HepG2 (cell line): ENCODE results near the gene ING5.

Source experiments
- BCL6 ChIP-seq: IDR thresholded peaks from 2 replicates; pipeline ENCODE4 v1.6.1; 2016; ENCODE audit warnings: missing genetic modification reagents, missing compliant biosample characterization
- EZH2 ChIP-seq: conservative IDR thresholded peaks from 2 replicates; pipeline ENCODE4 v1.6.1; 2012; ENCODE audit warnings: mild to moderate bottlenecking, low read depth, low read length, moderate library complexity
- GABPA ChIP-seq, 2 experiments: IDR thresholded peaks; 2 replicates each; pipeline ENCODE4 v1.6.1; 2011 to 2016; ENCODE audit warnings: low read depth in 2 of 2, low read length in 1 of 2, missing biosample characterization in 1 of 2, missing genetic modification characterization in 1 of 2
- GPBP1L1 ChIP-seq: sonication (generic); formaldehyde crosslinking; IDR thresholded peaks from 2 replicates; pipeline ENCODE4 v1.5.0; 2020; ENCODE audit warnings: mild to moderate bottlenecking, missing genetic modification reagents
- JUND ChIP-seq: sonication (generic); formaldehyde crosslinking; IDR thresholded peaks from 2 replicates; pipeline ENCODE4 v1.8.0; 2022; ENCODE audit warnings: mild to moderate bottlenecking, missing genetic modification reagents
- MXI1 ChIP-seq: IDR thresholded peaks from 3 replicates; pipeline ENCODE4 v1.6.1; 2012; ENCODE audit warnings: low read depth, low read length, inconsistent platforms, borderline replicate concordance
- POLR2A ChIP-seq, 2 experiments: IDR thresholded peaks; 2 replicates each; pipeline ENCODE4 v1.6.1; 2011; ENCODE audit warnings: low read depth in 2 of 2, low read length in 2 of 2, mild to moderate bottlenecking in 1 of 2, moderate library complexity in 1 of 2; ENCODE audit not compliant: insufficient read depth in 1 of 2
- SMAD3 ChIP-seq: sonication (generic); formaldehyde crosslinking; IDR thresholded peaks from 2 replicates; pipeline ENCODE4 v1.4.0; 2020; ENCODE audit warnings: missing genetic modification reagents
- ZNF101 ChIP-seq: sonication (generic); formaldehyde crosslinking; IDR thresholded peaks from 2 replicates; pipeline ENCODE4 v1.4.0; 2020; ENCODE audit warnings: mild to moderate bottlenecking, low read depth, missing genetic modification reagents, borderline replicate concordance
- ZNF263 ChIP-seq: sonication (generic); formaldehyde crosslinking; IDR thresholded peaks from 2 replicates; pipeline ENCODE4 v1.4.0; 2020; ENCODE audit warnings: missing genetic modification reagents
- ZNF761 ChIP-seq: sonication (generic); formaldehyde crosslinking; conservative IDR thresholded peaks from 2 replicates; pipeline ENCODE4 v1.4.0; 2020; ENCODE audit warnings: mild to moderate bottlenecking, missing genetic modification reagents
- TF ChIP-seq, protein P1 (sequence below): sonication (generic); formaldehyde crosslinking; IDR thresholded peaks from 2 replicates; pipeline ENCODE4 v1.5.0; 2020; ENCODE audit warnings: mild to moderate bottlenecking, missing genetic modification reagents, moderate library complexity
- TF ChIP-seq, protein P2 (sequence below): sonication (generic); formaldehyde crosslinking; IDR thresholded peaks from 2 replicates; pipeline ENCODE4 v1.5.0; 2020; ENCODE audit warnings: missing genetic modification reagents

- TF ChIP-seq, protein P1, sequence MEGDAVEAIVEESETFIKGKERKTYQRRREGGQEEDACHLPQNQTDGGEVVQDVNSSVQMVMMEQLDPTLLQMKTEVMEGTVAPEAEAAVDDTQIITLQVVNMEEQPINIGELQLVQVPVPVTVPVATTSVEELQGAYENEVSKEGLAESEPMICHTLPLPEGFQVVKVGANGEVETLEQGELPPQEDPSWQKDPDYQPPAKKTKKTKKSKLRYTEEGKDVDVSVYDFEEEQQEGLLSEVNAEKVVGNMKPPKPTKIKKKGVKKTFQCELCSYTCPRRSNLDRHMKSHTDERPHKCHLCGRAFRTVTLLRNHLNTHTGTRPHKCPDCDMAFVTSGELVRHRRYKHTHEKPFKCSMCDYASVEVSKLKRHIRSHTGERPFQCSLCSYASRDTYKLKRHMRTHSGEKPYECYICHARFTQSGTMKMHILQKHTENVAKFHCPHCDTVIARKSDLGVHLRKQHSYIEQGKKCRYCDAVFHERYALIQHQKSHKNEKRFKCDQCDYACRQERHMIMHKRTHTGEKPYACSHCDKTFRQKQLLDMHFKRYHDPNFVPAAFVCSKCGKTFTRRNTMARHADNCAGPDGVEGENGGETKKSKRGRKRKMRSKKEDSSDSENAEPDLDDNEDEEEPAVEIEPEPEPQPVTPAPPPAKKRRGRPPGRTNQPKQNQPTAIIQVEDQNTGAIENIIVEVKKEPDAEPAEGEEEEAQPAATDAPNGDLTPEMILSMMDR (CRISPR knock-in tag): no peak
- TF ChIP-seq GPBP1L1 (no peak), POLR2A (IDR thresholded peaks at IDR 0.05; ENCODE audit: insufficient read depth in 1 of 2, low read depth in 2 of 2, low read length in 2 of 2) (no peak), ZNF263 (CRISPR knock-in tag) (no peak), EZH2 (no peak), MXI1 (no peak), BCL6 (no peak), GABPA (IDR thresholded peaks at IDR 0.05; ENCODE audit: low read depth, low read length) (no peak), GABPA (CRISPR knock-in tag; IDR thresholded peaks at IDR 0.05; ENCODE audit: low read depth) (no peak), ZNF761 (no peak), SMAD3 (no peak), JUND (CRISPR knock-in tag) (no peak), ZNF101 (CRISPR knock-in tag) (no peak)
- TF ChIP-seq, protein P2, sequence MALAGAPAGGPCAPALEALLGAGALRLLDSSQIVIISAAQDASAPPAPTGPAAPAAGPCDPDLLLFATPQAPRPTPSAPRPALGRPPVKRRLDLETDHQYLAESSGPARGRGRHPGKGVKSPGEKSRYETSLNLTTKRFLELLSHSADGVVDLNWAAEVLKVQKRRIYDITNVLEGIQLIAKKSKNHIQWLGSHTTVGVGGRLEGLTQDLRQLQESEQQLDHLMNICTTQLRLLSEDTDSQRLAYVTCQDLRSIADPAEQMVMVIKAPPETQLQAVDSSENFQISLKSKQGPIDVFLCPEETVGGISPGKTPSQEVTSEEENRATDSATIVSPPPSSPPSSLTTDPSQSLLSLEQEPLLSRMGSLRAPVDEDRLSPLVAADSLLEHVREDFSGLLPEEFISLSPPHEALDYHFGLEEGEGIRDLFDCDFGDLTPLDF (CRISPR knock-in tag): no peak
These were observed 44.2 kb downstream of the ING5 start for GRCh38 chr2:241746084-241746483.
